GM23338 (cell line): ENCODE results near the gene FAM228B. TPM values are rescaled to one million over a fixed set of nuclear protein-coding genes. Genes with fewer than 3 reads are reported as not detected.

Experiments used
- ATAC-seq: fragments of 200-7000 bp; cut with Tn5 transposase; 3 replicates; pipeline ENCODE4 v1.9.1; 2020
- DNase-seq: peaks from one replicate; pipeline ENCODE4 v3.0.0-alpha.2; 2015; ENCODE audit warnings: low spot score
- H2AFZ ChIP-seq: fragments of 200-600 bp; sonication (generic); 2 replicates; pipeline ENCODE4 v1.8.0; 2016; ENCODE audit warnings: antibody characterized with exemption, mild to moderate bottlenecking, moderate library complexity
- H3F3A ChIP-seq: fragments of 200-600 bp; sonication (generic); replicated peaks from 2 replicates; pipeline ENCODE4 v1.8.0; 2017; ENCODE audit warnings: antibody characterized with exemption, mixed run types, low read depth
- H3K27ac ChIP-seq: fragments of 200-600 bp; sonication (generic); 2 replicates; pipeline ENCODE4 v1.6.1; 2016; ENCODE audit warnings: low read depth
- H3K27me3 ChIP-seq: fragments of 200-600 bp; sonication (generic); 2 replicates; pipeline ENCODE4 v1.8.0; 2016; ENCODE audit warnings: mild to moderate bottlenecking, mixed run types, moderate library complexity; ENCODE audit not compliant: insufficient read depth
- H3K36me3 ChIP-seq: fragments of 200-600 bp; sonication (generic); 2 replicates; pipeline ENCODE4 v1.8.0; 2016; ENCODE audit warnings: mild to moderate bottlenecking; ENCODE audit not compliant: insufficient read depth
- H3K4me1 ChIP-seq: fragments of 200-600 bp; sonication (generic); 2 replicates; pipeline ENCODE4 v1.8.0; 2016; ENCODE audit warnings: mild to moderate bottlenecking, moderate library complexity; ENCODE audit not compliant: insufficient read depth
- H3K4me2 ChIP-seq: fragments of 200-600 bp; sonication (generic); 2 replicates; pipeline ENCODE4 v1.7.1; 2017; ENCODE audit warnings: mixed run types
- H3K4me3 ChIP-seq: fragments of 200-600 bp; sonication (generic); 2 replicates; pipeline ENCODE4 v1.6.1; 2016; ENCODE audit warnings: mixed run types
- H3K79me2 ChIP-seq: fragments of 200-600 bp; sonication (generic); replicated peaks from 2 replicates; pipeline ENCODE4 v1.8.0; 2017; ENCODE audit warnings: mild to moderate bottlenecking; ENCODE audit not compliant: insufficient read depth
- H3K9me2 ChIP-seq: fragments of 200-600 bp; sonication (generic); 2 replicates; pipeline ENCODE4 v1.8.0; 2017; ENCODE audit not compliant: insufficient read depth
- H4K20me1 ChIP-seq: fragments of 200-600 bp; sonication (generic); replicated peaks from 2 replicates; pipeline ENCODE4 v1.8.0; 2017; ENCODE audit warnings: mild to moderate bottlenecking; ENCODE audit not compliant: insufficient read depth
- H3K27ac Mint-ChIP-seq: 2 replicates; pipeline ENCODE4 v1.8.0; 2020; ENCODE audit warnings: inconsistent platforms, mild to moderate bottlenecking, moderate library complexity, mixed read lengths
- H3K27me3 Mint-ChIP-seq: 3 replicates; pipeline ENCODE4 v1.8.0; 2022; ENCODE audit warnings: low read depth, mild to moderate bottlenecking, moderate library complexity, mixed read lengths, inconsistent platforms; ENCODE audit not compliant: insufficient read depth, poor library complexity
- H3K36me3 Mint-ChIP-seq: 3 replicates; pipeline ENCODE4 v1.8.0; 2021; ENCODE audit warnings: low read depth, mild to moderate bottlenecking, inconsistent platforms, moderate library complexity, mixed read lengths
- H3K4me1 Mint-ChIP-seq: 3 replicates; pipeline ENCODE4 v1.8.0; 2020; ENCODE audit warnings: mild to moderate bottlenecking, inconsistent platforms, mixed read lengths
- H3K4me3 Mint-ChIP-seq: 3 replicates; pipeline ENCODE4 v1.8.0; 2021; ENCODE audit warnings: moderate library complexity, mild to moderate bottlenecking, inconsistent platforms, mixed read lengths
- H3K9me3 Mint-ChIP-seq: 3 replicates; pipeline ENCODE4 v1.8.0; 2020; ENCODE audit warnings: moderate library complexity, mild to moderate bottlenecking, inconsistent platforms, mixed read lengths
- JUNB ChIP-seq: IDR thresholded peaks from one replicate; pipeline ENCODE4 v1.6.1; 2016; ENCODE audit warnings: antibody characterized with exemption; ENCODE audit not compliant: unreplicated experiment
- NANOG ChIP-seq: IDR thresholded peaks from 2 replicates; pipeline ENCODE4 v1.6.1; 2016; ENCODE audit warnings: antibody characterized with exemption, borderline replicate concordance
- polyA plus RNA-seq: library from polyadenylated mRNA; unstranded; fragments of >200 nt; fragmentation: Nextera tagmentation; extraction: Ambion mirVana; gene quantifications from 2 replicates; pipeline ENCODE4 v1.2.1, GENCODE V29; 2016
- total RNA-seq: library from RNA; depleted of rRNA; stranded (reverse); fragments of >200 nt; shearing (Covaris generic); gene quantifications from 2 replicates; pipeline ENCODE4 v1.2.3, GENCODE V29; 2014
- TF ChIP-seq, protein P1 (sequence below), 2 experiments: fragments of 200-600 bp in 1 of 2; sonication (generic) in 1 of 2; conservative IDR thresholded peaks; 2 replicates each; pipeline versions ENCODE4 v1.5.1 to v1.6.1; 2016 to 2017; ENCODE audit warnings: antibody characterized with exemption in 2 of 2, low read depth in 2 of 2, mild to moderate bottlenecking in 2 of 2, moderate library complexity in 1 of 2
- TF ChIP-seq, protein P2 (sequence below): fragments of 250-450 bp; sonication (Bioruptor Pico); IDR thresholded peaks from 2 replicates; pipeline ENCODE4 v1.5.0; 2020; ENCODE audit warnings: mild to moderate bottlenecking, moderate library complexity

FAM228B gene
- total and polyA plus RNA-seq, 2 experiments from 2014 or later = 3.4 to 7.9 TPM

DNA sequence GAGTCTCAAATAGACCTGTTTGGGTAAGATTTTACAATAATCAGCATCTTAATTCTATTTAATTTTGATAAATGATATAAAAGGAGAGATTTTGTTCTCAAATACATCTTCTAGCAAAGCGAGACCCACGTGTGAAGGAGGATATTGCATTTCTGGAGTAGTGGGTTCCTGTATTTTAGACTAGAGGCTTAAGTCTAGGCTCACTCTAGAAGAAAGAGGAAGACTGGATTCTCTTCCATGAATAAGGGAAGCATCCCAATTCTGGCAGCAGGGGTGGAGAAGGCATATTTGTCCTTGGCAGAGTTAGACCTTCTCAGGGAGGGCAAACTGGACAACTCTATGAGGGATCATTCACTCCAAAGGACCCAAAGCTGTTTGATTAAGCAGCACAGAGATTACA, 40.3 kb downstream of the FAM228B start:
- Histone ChIP-seq H3K79me2 (no peaks in the 10 kb centered on the region), H3K4me1 (no peaks in the 10 kb centered on the region; the same call in 1 of the 2 replicates), H3K9me2 (no peaks in the 10 kb centered on the region), H3K36me3 (no peaks in the 10 kb centered on the region), H3K27ac (no peak overlapping the region), H3K27me3 (no peaks in the 10 kb centered on the region), H2AFZ (no peak overlapping the region), H3K4me2 (no peak overlapping the region), H3K4me3 (no peak overlapping the region), H4K20me1 (no peaks in the 10 kb centered on the region), H3F3A (no peaks in the 10 kb centered on the region)
- Mint-ChIP-seq H3K27ac (no peak overlapping the region), H3K4me1 (peaks cover 10% of the 10 kb centered on the region; the same call in 2 of the 3 replicates), H3K36me3 (peaks cover 11% of the 10 kb centered on the region; the same call in 2 of the 3 replicates), H3K9me3 (peaks cover 10% of the 10 kb centered on the region; the same call in 2 of the 3 replicates), H3K27me3 (peaks cover 10% of the 10 kb centered on the region), H3K4me3 (no peak overlapping the region)
- no peak for ATAC-seq
- no peak for TF ChIP-seq NANOG
- TF ChIP-seq, protein P1, sequence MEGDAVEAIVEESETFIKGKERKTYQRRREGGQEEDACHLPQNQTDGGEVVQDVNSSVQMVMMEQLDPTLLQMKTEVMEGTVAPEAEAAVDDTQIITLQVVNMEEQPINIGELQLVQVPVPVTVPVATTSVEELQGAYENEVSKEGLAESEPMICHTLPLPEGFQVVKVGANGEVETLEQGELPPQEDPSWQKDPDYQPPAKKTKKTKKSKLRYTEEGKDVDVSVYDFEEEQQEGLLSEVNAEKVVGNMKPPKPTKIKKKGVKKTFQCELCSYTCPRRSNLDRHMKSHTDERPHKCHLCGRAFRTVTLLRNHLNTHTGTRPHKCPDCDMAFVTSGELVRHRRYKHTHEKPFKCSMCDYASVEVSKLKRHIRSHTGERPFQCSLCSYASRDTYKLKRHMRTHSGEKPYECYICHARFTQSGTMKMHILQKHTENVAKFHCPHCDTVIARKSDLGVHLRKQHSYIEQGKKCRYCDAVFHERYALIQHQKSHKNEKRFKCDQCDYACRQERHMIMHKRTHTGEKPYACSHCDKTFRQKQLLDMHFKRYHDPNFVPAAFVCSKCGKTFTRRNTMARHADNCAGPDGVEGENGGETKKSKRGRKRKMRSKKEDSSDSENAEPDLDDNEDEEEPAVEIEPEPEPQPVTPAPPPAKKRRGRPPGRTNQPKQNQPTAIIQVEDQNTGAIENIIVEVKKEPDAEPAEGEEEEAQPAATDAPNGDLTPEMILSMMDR (conservative IDR thresholded peaks at IDR 0.05; ENCODE audit: low read depth in 2 of 2) = no peak
- DNase-seq = no peak

DNA sequence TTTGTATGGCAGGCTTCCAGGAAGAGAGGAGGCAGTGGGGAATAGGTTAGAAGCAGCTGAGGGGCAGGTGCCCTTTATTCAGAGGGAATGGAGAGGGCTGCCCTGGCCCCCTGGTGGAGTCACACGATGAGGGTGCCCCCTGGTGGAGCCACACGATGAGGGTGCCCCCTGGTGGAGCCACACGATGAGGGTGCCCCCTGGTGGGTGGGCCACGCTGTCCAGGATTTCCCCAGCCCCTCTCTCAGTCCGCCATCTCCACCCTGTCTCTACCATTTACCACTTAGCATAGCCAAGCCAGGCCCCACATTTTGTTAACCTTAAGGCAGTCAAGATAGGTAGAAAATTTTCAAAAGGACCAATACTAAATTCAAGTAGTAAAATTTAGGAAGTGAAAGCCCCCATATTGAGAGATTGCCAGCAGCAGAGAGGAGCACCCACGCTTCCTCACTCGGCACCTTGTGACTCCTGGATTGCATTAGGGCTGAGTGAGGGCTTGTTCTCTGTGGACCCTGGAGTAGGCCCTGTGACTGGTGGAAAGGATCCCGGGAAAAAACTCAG, 41.2 kb downstream of the FAM228B start:
- Mint-ChIP-seq H3K36me3 (peaks cover 11% of the 10 kb centered on the region; the same call in 2 of the 3 replicates), H3K9me3 (peaks cover 10% of the 10 kb centered on the region; the same call in 2 of the 3 replicates), H3K27ac (no peak overlapping the region), H3K4me1 (peaks cover 10% of the 10 kb centered on the region; the same call in 2 of the 3 replicates), H3K27me3 (peaks cover 10% of the 10 kb centered on the region), H3K4me3 (no peak overlapping the region; the same call in 2 of the 3 replicates)
- no peaks in the 10 kb centered on the region for H3K79me2 ChIP-seq
- no peaks in the 10 kb centered on the region; the same call in 1 of the 2 replicates for H3K4me1 ChIP-seq
- H3F3A ChIP-seq = no peaks in the 10 kb centered on the region
- TF ChIP-seq, protein P1 (conservative IDR thresholded peaks at IDR 0.05; ENCODE audit: low read depth in 2 of 2) = peak; percentile 73 to 91
- TF ChIP-seq JUNB = no peak
- TF ChIP-seq, protein P2, sequence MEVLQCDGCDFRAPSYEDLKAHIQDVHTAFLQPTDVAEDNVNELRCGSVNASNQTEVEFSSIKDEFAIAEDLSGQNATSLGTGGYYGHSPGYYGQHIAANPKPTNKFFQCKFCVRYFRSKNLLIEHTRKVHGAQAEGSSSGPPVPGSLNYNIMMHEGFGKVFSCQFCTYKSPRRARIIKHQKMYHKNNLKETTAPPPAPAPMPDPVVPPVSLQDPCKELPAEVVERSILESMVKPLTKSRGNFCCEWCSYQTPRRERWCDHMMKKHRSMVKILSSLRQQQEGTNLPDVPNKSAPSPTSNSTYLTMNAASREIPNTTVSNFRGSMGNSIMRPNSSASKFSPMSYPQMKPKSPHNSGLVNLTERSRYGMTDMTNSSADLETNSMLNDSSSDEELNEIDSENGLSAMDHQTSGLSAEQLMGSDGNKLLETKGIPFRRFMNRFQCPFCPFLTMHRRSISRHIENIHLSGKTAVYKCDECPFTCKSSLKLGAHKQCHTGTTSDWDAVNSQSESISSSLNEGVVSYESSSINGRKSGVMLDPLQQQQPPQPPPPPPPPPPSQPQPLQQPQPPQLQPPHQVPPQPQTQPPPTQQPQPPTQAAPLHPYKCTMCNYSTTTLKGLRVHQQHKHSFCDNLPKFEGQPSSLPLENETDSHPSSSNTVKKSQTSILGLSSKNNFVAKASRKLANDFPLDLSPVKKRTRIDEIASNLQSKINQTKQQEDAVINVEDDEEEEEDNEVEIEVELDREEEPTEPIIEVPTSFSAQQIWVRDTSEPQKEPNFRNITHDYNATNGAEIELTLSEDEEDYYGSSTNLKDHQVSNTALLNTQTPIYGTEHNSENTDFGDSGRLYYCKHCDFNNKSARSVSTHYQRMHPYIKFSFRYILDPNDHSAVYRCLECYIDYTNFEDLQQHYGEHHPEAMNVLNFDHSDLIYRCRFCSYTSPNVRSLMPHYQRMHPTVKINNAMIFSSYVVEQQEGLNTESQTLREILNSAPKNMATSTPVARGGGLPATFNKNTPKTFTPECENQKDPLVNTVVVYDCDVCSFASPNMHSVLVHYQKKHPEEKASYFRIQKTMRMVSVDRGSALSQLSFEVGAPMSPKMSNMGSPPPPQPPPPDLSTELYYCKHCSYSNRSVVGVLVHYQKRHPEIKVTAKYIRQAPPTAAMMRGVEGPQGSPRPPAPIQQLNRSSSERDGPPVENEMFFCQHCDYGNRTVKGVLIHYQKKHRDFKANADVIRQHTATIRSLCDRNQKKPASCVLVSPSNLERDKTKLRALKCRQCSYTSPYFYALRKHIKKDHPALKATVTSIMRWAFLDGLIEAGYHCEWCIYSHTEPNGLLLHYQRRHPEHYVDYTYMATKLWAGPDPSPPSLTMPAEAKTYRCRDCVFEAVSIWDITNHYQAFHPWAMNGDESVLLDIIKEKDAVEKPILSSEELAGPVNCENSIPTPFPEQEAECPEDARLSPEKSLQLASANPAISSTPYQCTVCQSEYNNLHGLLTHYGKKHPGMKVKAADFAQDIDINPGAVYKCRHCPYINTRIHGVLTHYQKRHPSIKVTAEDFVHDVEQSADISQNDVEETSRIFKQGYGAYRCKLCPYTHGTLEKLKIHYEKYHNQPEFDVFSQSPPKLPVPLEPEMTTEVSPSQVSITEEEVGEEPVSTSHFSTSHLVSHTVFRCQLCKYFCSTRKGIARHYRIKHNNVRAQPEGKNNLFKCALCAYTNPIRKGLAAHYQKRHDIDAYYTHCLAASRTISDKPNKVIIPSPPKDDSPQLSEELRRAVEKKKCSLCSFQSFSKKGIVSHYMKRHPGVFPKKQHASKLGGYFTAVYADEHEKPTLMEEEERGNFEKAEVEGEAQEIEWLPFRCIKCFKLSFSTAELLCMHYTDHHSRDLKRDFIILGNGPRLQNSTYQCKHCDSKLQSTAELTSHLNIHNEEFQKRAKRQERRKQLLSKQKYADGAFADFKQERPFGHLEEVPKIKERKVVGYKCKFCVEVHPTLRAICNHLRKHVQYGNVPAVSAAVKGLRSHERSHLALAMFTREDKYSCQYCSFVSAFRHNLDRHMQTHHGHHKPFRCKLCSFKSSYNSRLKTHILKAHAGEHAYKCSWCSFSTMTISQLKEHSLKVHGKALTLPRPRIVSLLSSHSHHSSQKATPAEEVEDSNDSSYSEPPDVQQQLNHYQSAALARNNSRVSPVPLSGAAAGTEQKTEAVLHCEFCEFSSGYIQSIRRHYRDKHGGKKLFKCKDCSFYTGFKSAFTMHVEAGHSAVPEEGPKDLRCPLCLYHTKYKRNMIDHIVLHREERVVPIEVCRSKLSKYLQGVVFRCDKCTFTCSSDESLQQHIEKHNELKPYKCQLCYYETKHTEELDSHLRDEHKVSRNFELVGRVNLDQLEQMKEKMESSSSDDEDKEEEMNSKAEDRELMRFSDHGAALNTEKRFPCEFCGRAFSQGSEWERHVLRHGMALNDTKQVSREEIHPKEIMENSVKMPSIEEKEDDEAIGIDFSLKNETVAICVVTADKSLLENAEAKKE (CRISPR knock-in tag) = no peak
- DNase-seq (peak; percentile 81), ATAC-seq (peak; percentile 93)
- no peak overlapping the region for H3K4me3 ChIP-seq
- no peak overlapping the region for H3K27ac ChIP-seq
- no peaks in the 10 kb centered on the region for H3K27me3 ChIP-seq
- no peaks in the 10 kb centered on the region for H3K9me2 ChIP-seq
- H2AFZ ChIP-seq = peak overlapping the region; percentile 39
- H3K4me2 ChIP-seq = no peak overlapping the region
- no peaks in the 10 kb centered on the region for H3K36me3 ChIP-seq
- H4K20me1 ChIP-seq = no peaks in the 10 kb centered on the region
